Glomerular endothelial cell (primary cell): ENCODE results near the gene BBS4. TPM values are rescaled to one million over a fixed set of nuclear protein-coding genes. Genes with fewer than 3 reads are reported as not detected.

Source experiments
- total RNA-seq: library from RNA; depleted of rRNA; stranded (reverse); fragments of >200 nt; gene quantifications from 2 replicates; pipeline ENCODE4 v1.2.3, GENCODE V29; 2015

Gene BBS4
- total RNA-seq, 1 donor from 2014 or later, result 9.7 TPM

Other genes starting within 250 kb of the BBS4 start
- 36.5 and 40.3 TPM in 2 replicates for gene ARIH1, start 211.9 kb upstream of the BBS4 start, total RNA-seq
- gene GOLGA6B, start 31.5 kb upstream of the BBS4 start, total RNA-seq, result not detected in 2 replicates
- not detected in 2 replicates for gene HIGD2B, start within 50 bp of the BBS4 start, total RNA-seq
- 46.8 and 63.1 TPM in 2 replicates for gene ADPGK, start 97.6 kb downstream of the BBS4 start, total RNA-seq